LoVo (cell line): ENCODE data around the gene FUT8.

Experiments used
- DNase-seq: peaks from one replicate; pipeline ENCODE4 v3.0.0-alpha.2; 2016; ENCODE audit warnings: low spot score

Gene FUT8

GRCh38 chr14:65558363-65558762 lies 145.8 kb downstream of the FUT8 start:
- no peak for DNase-seq

GRCh38 chr14:65560340-65561027 lies 148.0 kb downstream of the FUT8 start:
- DNase-seq: no peak

GRCh38 chr14:65564370-65564769 lies 151.8 kb downstream of the FUT8 start:
- DNase-seq: no peak

- DNase-seq: no peak
Measured at GRCh38 chr14:65565948-65566347, 153.4 kb downstream of the FUT8 start.

GRCh38 chr14:65566820-65567522 lies 154.4 kb downstream of the FUT8 start:
- DNase-seq: no peak

- no peak for DNase-seq
Measured at GRCh38 chr14:65574611-65575010, 162.1 kb downstream of the FUT8 start.

- DNase-seq: no peak
Measured at GRCh38 chr14:65575389-65575788, 162.9 kb downstream of the FUT8 start.

GRCh38 chr14:65580973-65581372 lies 168.4 kb downstream of the FUT8 start:
- no peak for DNase-seq

GRCh38 chr14:65581378-65581777 lies 168.8 kb downstream of the FUT8 start:
- no peak for DNase-seq

- DNase-seq: no peak
Measured at GRCh38 chr14:65581799-65582198, 169.3 kb downstream of the FUT8 start.

- DNase-seq: no peak
Measured at GRCh38 chr14:65585216-65585615, 172.7 kb downstream of the FUT8 start.

GRCh38 chr14:65588426-65589140 lies 176.1 kb downstream of the FUT8 start:
- DNase-seq: no peak

- DNase-seq: no peak
Measured at GRCh38 chr14:65594153-65594881, 181.8 kb downstream of the FUT8 start.

GRCh38 chr14:65594882-65595237 lies 182.3 kb downstream of the FUT8 start:
- no peak for DNase-seq

GRCh38 chr14:65599375-65599774 lies 186.8 kb downstream of the FUT8 start:
- no peak for DNase-seq

GRCh38 chr14:65600742-65601141 lies 188.2 kb downstream of the FUT8 start:
- no peak for DNase-seq

- DNase-seq: no peak
Measured at GRCh38 chr14:65604535-65604934, 192.0 kb downstream of the FUT8 start.

GRCh38 chr14:65604936-65605335 lies 192.4 kb downstream of the FUT8 start:
- DNase-seq: no peak

- no peak for DNase-seq
Measured at GRCh38 chr14:65606460-65606859, 193.9 kb downstream of the FUT8 start.

GRCh38 chr14:65613131-65613650 lies 200.7 kb downstream of the FUT8 start:
- no peak for DNase-seq

GRCh38 chr14:65618996-65619395 lies 206.5 kb downstream of the FUT8 start:
- DNase-seq: no peak

- DNase-seq: no peak
Measured at GRCh38 chr14:65620195-65620594, 207.7 kb downstream of the FUT8 start.
